Peyer's patch (tissue), 4 donors: Measurements from ENCODE around the gene KCNB1. TPM values are rescaled to one million over a fixed set of nuclear protein-coding genes. Genes with fewer than 3 reads are reported as not detected.

Source experiments
- DNase-seq, 3 donors: peaks; one replicate each; pipeline ENCODE4 v3.0.0-alpha.2; 2017 to 2019
- H3K27ac ChIP-seq, 4 donors: fragments of 200-600 bp; sonication (generic); one replicate each; pipeline ENCODE4 v1.5.1; 2016 to 2019
- H3K27me3 ChIP-seq, 2 donors: fragments of 200-600 bp; sonication (generic); one replicate each; pipeline ENCODE4 v1.5.1; 2019
- H3K36me3 ChIP-seq, 3 donors: fragments of 200-600 bp; sonication (generic); one replicate each; pipeline ENCODE4 v1.5.1; 2016 to 2019
- H3K4me1 ChIP-seq, 4 donors: fragments of 200-600 bp; sonication (generic); one replicate each; pipeline ENCODE4 v1.5.1; 2016 to 2019
- H3K4me3 ChIP-seq, 4 donors: fragments of 200-600 bp; sonication (generic); 1 replicate in 3 of 4; 2 replicates in 1 of 4; pipeline ENCODE4 v1.5.1; 2016 to 2019; ENCODE audit warnings: mild to moderate bottlenecking in 1 of 4
- H3K9me3 ChIP-seq, 4 donors: fragments of 200-600 bp; sonication (generic); one replicate each; pipeline ENCODE4 v1.5.1; 2016 to 2019; ENCODE audit warnings: mild to moderate bottlenecking in 1 of 4
- POLR2A ChIP-seq, 2 donors: fragments of 450-650 bp; IDR thresholded peaks; one replicate each; pipeline ENCODE4 v1.5.1; 2017; ENCODE audit warnings: antibody characterized with exemption in 2 of 2, mild to moderate bottlenecking in 2 of 2, moderate library complexity in 2 of 2
- total RNA-seq, 4 donors: library from RNA; depleted of rRNA; stranded (reverse); fragments of >200 nt; gene quantifications; one replicate each; pipeline ENCODE4 v1.1.0, GENCODE V29; 2016
- TF ChIP-seq, protein P1 (sequence below), 6 experiments: fragments of 450-650 bp in 4 of 6; fragments of 200-600 bp in 2 of 6; sonication (generic) in 1 of 6; IDR thresholded peaks; one replicate each; pipeline ENCODE4 v1.5.1; 2017 to 2019; ENCODE audit warnings: antibody characterized with exemption in 6 of 6, mild to moderate bottlenecking in 3 of 6, moderate library complexity in 1 of 6

Gene KCNB1
- total RNA-seq, 4 donors from 2014 or later, result 0.35 to 0.85 (median 0.61) TPM

DNA sequence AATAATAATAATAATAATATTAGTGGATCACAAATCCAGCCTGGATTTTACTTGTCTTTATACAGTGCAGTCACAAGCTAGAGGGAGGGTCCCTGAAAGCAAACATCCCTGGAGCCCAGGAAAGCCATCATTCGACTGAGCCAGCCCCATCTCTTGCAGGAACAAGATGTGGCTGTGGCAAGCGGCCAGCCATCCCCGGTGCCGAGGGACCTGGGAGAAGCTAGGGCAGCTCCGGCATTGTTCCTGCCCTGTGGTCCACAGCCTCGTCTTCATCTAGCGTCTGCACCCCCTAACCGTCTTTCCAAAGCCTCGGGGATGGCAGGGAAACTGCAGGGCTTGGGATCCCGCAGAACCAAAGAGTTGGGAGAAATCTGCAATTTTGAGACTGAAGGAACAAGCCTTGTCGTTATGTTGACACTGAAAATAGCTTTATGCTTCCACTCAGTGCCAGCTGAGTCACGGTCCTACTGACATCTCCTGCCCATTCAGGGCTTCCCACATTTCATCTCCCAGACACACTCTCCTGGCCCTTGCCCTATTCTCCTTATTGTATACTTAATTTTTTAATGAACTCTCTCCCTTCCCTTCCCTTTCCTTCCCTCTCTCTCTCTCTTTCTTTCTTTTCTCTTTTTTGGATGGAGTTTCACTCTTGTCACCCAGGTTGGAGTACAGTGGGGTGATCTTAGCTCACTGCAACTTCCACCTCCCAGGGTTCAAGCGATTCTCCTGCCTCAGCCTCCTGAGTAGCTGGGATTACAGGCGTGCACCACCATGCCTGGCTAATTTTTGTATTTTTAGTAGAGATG is 142.1 kb downstream of the KCNB1 start:
- Histone ChIP-seq H3K9me3 (no peaks in the 10 kb centered on the region), H3K27me3 (no peaks in the 10 kb centered on the region), H3K36me3 (no peaks in the 10 kb centered on the region), H3K27ac (no peak overlapping the region), H3K4me1 (peaks cover 0 to 8% (median 0%) of the 10 kb centered on the region in 4 donors), H3K4me3 (no peak overlapping the region)
- TF ChIP-seq, protein P1, sequence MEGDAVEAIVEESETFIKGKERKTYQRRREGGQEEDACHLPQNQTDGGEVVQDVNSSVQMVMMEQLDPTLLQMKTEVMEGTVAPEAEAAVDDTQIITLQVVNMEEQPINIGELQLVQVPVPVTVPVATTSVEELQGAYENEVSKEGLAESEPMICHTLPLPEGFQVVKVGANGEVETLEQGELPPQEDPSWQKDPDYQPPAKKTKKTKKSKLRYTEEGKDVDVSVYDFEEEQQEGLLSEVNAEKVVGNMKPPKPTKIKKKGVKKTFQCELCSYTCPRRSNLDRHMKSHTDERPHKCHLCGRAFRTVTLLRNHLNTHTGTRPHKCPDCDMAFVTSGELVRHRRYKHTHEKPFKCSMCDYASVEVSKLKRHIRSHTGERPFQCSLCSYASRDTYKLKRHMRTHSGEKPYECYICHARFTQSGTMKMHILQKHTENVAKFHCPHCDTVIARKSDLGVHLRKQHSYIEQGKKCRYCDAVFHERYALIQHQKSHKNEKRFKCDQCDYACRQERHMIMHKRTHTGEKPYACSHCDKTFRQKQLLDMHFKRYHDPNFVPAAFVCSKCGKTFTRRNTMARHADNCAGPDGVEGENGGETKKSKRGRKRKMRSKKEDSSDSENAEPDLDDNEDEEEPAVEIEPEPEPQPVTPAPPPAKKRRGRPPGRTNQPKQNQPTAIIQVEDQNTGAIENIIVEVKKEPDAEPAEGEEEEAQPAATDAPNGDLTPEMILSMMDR (IDR thresholded peaks at IDR 0.05), result no peak
- TF ChIP-seq POLR2A (IDR thresholded peaks at IDR 0.05), result no peak
- no peak for DNase-seq

DNA sequence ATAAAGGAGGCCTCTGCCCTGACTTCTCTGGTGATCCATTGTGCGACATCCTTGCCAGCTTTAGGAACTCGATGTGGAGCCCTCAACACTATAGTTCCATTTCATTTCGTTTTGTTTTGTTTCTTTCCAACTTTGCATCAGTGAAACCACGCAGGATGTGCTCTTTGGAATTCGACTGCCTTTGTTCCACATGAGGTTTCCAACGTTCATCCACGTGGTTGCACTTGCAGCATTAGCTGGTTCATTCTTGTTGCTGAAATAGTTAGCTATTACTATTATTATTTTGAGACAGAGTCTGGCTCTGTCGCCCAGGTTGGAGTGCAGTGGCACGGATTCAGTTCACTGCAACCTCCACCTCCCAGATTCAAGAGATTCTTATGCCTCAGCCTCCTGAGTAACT is 143.3 kb downstream of the KCNB1 start:
- TF ChIP-seq, protein P1 (IDR thresholded peaks at IDR 0.05), result no peak
- no peak for TF ChIP-seq POLR2A (IDR thresholded peaks at IDR 0.05)
- Histone ChIP-seq H3K4me1 (no peaks in the 10 kb centered on the region), H3K4me3 (no peak overlapping the region), H3K36me3 (no peaks in the 10 kb centered on the region), H3K9me3 (no peaks in the 10 kb centered on the region), H3K27ac (no peak overlapping the region), H3K27me3 (no peaks in the 10 kb centered on the region)
- DNase-seq, result no peak

- Histone ChIP-seq H3K4me1 (no peaks in the 10 kb centered on the region), H3K27ac (no peak overlapping the region), H3K36me3 (no peaks in the 10 kb centered on the region), H3K27me3 (no peaks in the 10 kb centered on the region), H3K4me3 (no peak overlapping the region), H3K9me3 (no peaks in the 10 kb centered on the region)
- TF ChIP-seq, protein P1 (IDR thresholded peaks at IDR 0.05), result no peak
- no peak for TF ChIP-seq POLR2A (IDR thresholded peaks at IDR 0.05)
- no peak for DNase-seq
Measured at GRCh38 chr20:49338061-49338460, 144.4 kb downstream of the KCNB1 start.

DNA sequence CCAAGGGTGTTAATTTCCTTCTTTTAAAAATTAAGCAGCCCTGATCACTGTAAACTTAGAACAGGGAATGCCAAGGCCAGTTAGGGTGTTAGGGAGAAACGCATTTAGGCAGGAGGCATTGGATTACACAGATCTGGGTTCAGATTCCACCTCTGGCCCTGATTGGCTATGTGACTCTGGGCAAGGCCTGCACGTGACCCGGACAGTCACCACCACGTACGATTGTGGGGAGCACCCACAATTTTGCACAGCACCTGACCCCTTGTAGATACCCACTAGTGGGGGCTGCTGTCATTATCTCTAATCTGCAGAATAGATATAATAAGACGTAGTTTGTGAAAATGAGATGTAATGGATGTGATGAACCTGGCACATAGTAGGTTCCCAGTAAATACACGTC is 145.1 kb downstream of the KCNB1 start:
- no peaks in the 10 kb centered on the region for H3K27me3 ChIP-seq
- no peaks in the 10 kb centered on the region for H3K9me3 ChIP-seq
- no peak overlapping the region for H3K27ac ChIP-seq
- no peaks in the 10 kb centered on the region for H3K36me3 ChIP-seq
- H3K4me3 ChIP-seq, result no peak overlapping the region
- no peak for TF ChIP-seq POLR2A (IDR thresholded peaks at IDR 0.05)
- TF ChIP-seq, protein P1 (IDR thresholded peaks at IDR 0.05), result no peak
- H3K4me1 ChIP-seq, result no peaks in the 10 kb centered on the region
- no peak for DNase-seq

- Histone ChIP-seq H3K9me3 (no peaks in the 10 kb centered on the region), H3K36me3 (no peaks in the 10 kb centered on the region), H3K27me3 (no peaks in the 10 kb centered on the region), H3K27ac (no peak overlapping the region), H3K4me1 (no peaks in the 10 kb centered on the region), H3K4me3 (no peak overlapping the region)
- no peak for DNase-seq
- TF ChIP-seq, protein P1 (IDR thresholded peaks at IDR 0.05), result no peak
- no peak for TF ChIP-seq POLR2A (IDR thresholded peaks at IDR 0.05)
Measured at GRCh38 chr20:49336786-49337185, 145.7 kb downstream of the KCNB1 start.
